ENCODE measurements around the gene ITPR2.

Gene ITPR2

GRCh38 chr12:26410689-26411088, 422.3 kb downstream of the ITPR2 start:
- DNase-seq (ENCODE audit: low read depth, low spot score) = no peak

- DNase-seq (ENCODE audit: low read depth, low spot score) = no peak
Measured at GRCh38 chr12:26406813-26407212, 426.2 kb downstream of the ITPR2 start.

- DNase-seq (ENCODE audit: low read depth, low spot score) = no peak
Measured at GRCh38 chr12:26406391-26406790, 426.6 kb downstream of the ITPR2 start.

DNA sequence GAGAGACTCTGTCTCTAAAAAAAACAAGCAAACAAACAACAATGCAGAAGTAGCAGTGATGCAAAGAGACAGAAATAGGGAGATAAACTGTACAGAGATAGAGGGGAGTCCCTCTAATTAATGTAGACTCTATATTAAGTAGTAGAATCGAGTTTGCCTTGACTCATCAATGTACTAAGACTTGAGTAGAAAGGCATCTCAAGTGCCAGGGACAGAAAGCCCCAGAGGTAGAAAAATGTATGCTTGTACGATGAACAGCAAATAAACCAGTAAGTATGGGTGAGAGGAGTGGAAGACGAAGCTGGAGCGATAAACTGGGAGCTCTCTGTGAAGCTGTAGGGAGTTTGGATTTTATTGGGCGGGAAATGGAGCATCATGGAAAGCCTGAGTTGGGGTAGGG, 429.4 kb downstream of the ITPR2 start:
- no peak for DNase-seq (ENCODE audit: low read depth, low spot score)

- DNase-seq (ENCODE audit: low read depth, low spot score) = no peak
Measured at GRCh38 chr12:26402648-26403047, 430.3 kb downstream of the ITPR2 start.

DNA sequence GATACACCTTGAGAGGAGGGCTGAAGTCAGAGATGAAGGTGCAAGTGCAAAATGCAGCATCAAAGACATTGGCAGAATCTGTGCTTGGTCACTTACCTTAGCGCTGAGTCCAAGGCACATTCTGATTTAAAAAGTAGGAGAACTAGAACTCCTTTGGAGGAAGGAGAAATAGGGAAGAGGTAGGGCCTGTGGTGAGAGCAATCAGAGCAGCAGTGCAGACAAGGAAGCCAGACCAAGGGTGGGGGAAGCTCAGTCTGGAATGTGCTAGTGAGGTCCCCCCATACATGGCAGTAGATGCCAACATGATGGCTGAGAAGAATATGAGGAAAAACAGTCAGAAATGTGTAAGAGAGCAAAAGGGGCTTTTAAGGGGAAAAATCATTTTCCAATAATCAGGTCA, 431.1 kb downstream of the ITPR2 start:
- no peak for DNase-seq (ENCODE audit: low read depth, low spot score)

DNA sequence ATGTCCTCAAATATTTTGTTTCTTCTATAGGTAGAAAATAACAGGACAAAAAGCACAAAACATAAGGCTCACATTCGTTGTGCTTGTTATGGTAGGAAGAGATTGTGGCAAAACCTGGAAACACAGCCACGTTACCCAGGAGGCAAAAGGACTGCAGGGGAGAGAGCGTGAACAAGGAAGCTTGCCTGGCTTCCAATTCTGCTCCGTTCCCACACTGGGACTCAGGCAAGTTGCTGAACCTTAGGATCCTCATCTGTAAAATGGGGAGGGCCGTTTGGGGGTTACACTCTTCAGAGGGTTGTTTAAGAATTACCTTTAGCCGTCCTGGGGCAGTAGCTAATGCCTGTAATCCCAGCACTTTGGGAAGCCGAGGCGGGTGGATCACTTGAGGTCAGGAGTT, 432.4 kb downstream of the ITPR2 start:
- no peak for DNase-seq (ENCODE audit: low read depth, low spot score)

GRCh38 chr12:26399381-26399780, 433.6 kb downstream of the ITPR2 start:
- no peak for DNase-seq (ENCODE audit: low read depth, low spot score)

- DNase-seq (ENCODE audit: low read depth, low spot score) = no peak
Measured at GRCh38 chr12:26396402-26396801, 436.6 kb downstream of the ITPR2 start.

- DNase-seq (ENCODE audit: low read depth, low spot score) = no peak
Measured at GRCh38 chr12:26389343-26389742, 443.7 kb downstream of the ITPR2 start.

DNA sequence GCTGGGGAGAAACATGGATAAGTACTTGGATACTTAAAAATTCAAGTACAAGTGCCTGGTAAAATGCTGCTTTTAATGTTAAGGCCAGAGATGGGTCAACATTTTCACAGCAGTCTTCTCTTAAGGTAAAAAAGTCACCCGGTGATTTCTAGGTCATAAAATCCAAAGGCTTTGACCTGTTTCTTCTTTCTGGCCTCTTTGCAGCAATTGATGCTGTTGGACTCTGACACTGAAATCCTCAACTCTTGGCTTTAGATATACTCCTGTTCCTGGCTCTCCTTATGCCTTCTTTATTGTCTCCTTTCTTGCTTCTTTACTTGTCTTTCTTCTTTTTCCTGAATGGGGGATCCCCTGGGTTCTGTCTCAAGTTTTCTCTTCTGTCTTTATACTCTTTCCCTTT, 448.5 kb downstream of the ITPR2 start:
- no peak for DNase-seq (ENCODE audit: low read depth, low spot score)

DNA sequence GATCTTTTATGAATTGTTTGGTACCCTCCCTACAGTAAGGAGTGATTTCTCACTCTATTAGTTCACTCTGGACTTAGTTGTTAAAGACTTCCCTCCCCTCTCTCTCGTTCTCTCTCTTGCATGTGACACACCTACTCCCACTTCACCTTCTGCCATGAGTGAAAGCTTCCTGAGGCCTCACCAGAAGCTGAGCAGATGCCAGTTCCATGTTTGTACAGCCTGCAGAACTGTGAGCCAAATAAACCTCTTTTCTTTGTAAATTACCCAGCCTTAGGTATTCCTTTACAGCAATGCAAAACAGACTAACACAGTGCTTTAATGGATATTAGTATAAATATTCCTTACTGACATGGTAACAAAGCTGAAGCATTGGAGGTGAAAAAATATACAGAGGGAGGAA, 450.0 kb downstream of the ITPR2 start:
- no peak for DNase-seq (ENCODE audit: low read depth, low spot score)

GRCh38 chr12:26380897-26381296, 452.1 kb downstream of the ITPR2 start:
- no peak for DNase-seq (ENCODE audit: low read depth, low spot score)

DNA sequence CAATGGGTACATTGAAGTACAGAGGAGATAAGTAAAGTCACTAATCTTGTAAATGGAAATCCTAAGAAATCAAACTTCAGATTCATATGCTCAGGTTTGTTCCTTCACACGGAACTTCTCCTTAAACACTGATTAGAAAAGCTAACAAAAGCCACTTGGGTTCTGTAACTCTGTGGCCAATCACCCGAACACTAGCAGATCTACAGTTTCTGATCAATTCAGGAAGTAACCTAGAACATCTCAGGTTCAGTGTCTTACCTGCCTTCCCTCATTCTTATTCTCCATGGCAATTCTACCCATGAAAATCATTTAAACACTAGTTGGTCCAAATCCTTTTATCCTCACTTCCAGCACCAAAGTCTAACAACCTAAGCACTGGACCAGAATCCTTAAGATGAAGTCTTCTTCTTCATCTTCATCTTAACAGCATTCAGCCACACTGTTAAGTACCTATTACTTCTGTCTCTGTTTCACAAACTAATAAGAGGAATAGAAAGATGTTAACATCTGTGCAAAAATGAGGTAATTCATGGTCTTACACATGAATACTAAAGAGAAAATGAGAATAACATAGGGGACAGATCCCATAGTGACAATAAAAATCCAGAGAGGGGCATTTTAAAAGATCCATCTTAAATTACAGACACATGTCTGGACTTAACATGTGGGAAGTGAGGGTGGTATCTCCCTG, 453.1 kb downstream of the ITPR2 start:
- DNase-seq (ENCODE audit: low read depth, low spot score) = no peak

DNA sequence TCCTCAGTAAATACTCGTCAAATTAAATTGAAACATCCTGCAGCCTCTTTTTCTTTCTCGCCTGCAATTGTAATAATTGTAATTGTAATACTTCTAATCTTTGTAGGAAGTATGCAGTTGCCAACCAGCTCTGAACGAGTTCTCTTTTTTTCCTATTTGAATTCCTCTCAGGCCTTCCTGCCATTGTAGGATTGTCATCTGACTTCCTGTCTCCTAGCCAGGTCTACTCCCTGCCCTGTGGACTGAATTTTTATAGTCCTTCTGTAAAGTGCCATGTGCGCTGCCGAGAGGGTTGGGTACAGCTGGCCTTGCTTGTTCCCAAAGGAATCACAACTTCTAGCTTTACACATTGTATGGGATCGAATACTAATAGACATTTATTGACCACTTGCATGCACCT, 454.3 kb downstream of the ITPR2 start:
- DNase-seq (ENCODE audit: low read depth, low spot score) = no peak

DNA sequence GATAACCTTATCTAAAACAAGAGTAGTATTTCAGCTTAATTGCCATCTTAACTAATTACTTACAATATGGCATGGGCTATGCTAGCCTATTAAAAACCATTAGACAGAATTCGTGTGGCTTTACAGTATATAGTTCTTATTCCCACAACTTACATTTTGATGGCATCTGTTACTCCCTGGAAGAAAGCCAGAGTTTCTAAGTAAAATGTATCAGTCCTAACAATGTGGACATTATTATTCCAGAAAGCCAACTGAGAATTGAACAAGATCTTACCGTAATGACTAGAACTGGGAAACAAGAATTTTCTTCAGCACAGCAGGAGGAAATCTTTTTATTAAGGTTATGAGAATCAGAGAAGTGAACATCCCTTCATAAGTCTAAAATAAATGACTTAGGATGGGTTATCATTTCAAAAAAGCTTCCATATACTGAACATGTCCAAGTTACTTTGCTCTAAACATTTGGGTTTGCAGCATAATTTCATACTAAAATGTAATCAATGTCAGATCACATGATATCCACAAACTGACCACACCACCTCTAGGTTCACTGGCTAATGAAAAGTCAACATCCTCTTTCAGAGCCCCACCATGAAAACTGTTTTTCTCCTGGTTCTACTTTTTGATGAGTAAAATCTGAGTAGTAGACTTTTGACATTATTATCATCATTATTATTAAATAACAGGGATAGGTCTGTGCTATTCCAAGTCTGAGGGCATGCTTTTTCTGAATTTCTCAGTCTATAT, 457.9 kb downstream of the ITPR2 start:
- DNase-seq (ENCODE audit: low read depth, low spot score) = no peak

GRCh38 chr12:26373606-26374495, 459.1 kb downstream of the ITPR2 start:
- DNase-seq (ENCODE audit: low read depth, low spot score) = no peak

GRCh38 chr12:26372866-26373265, 460.1 kb downstream of the ITPR2 start:
- no peak for DNase-seq (ENCODE audit: low read depth, low spot score)

DNA sequence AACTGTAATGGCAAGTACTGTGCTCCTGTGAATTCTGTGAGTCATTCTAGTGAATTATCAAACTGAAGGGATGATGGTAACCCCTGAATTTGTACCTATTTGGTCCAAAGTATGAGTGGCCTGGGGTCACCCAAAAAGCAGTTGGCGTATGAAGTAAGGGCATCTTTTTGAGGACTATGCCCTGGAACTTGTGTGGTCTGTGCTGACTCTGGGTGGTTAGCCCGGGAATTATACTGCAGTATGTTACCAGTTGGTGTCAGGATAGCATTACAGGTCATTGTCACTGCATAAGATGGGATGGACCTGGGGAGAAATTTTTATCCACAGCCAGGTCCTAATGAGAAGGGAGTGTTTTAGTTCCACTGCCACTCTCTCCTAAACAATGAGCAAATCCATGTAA, 462.9 kb downstream of the ITPR2 start:
- no peak for DNase-seq (ENCODE audit: low read depth, low spot score)

- no peak for DNase-seq (ENCODE audit: low read depth, low spot score)
Measured at GRCh38 chr12:26369588-26369987, 463.4 kb downstream of the ITPR2 start.

GRCh38 chr12:26367991-26368730, 464.8 kb downstream of the ITPR2 start:
- DNase-seq (ENCODE audit: low read depth, low spot score) = no peak

DNA sequence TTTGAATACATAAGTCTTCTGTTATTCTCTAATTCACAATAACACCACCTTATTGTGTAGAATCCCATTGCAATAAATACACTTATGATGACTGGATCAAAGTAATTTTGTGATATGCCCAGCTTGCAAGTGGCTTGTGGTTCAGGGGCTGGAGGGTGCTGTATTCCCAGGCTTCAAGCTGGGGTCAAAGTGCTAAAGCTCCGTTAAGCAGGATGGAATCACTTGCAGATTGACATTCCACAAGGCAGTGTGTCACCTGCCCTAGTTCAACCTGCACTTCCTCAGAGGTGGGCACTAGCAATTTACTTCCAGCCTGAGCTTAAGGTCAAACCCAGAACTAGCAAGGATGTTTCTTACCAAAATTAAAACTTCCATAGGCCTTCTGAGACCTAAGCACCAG, 471.0 kb downstream of the ITPR2 start:
- no peak for DNase-seq (ENCODE audit: low read depth, low spot score)
